ENCODE results near the gene IPO11.
"Not testable (repeated sequence)": the region's sequence is repeated elsewhere in the genome, so short reads cannot be mapped to it uniquely, and the experiment has no call there.

IPO11 gene

DNA sequence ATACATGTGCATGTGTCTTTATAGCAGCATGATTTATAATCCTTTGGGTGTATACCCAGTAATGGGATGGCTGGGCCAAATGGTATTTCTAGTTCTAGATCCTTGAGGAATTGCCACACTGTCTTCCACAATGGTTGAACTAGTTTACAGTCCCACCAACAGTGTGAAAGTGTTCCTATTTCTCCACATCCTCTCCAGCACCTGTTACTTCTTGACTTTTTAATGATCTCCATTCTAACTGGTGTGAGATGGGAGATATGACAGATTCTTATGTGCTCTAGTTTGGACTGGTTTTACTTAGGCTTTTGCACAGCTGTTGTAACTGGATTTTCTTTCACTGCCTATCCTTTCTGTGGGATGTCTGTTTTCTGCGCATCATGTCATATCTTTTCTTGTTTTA, 108.2 kb downstream of the IPO11 start:
- not testable (repeated sequence) for DNase-seq

DNA sequence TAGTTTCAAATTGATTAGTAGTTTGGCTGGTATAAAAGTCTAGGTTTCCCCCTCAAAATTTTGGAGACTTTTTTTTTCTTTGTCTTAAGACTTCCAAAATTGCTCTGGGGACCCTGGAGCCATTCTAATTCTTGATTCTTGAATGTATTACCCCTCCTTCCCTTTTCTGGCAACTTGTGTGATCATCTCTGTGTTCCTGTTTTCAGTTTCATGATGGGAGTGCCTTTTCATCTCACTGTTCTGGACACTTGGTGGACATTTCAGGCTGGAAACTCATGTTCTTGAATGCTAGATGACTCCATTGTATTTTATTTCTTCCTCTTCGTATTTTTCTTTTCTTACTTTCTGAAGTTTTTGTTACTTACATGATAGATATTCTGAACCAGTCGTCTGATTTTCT, 108.8 kb downstream of the IPO11 start:
- no peak for DNase-seq

DNA sequence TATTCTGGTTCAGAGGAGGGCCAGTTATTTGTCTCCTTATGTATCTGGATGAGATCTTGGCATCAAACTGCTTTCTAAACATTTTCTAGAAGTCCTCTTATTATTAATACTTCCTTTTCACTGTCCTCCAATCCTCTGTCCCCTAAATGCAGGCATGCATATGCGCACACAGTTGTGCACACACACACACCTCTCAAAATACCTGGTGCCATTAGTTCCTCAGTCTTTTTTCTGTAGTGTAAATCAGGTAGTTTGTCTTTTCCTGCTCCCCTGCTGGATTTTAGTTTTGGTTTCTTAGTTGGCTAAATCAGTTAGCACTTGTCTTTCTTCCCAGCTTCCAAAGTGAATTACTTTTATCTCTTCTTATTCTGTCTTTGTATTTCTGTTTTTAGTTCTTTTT, 110.2 kb downstream of the IPO11 start:
- DNase-seq: no peak

DNA sequence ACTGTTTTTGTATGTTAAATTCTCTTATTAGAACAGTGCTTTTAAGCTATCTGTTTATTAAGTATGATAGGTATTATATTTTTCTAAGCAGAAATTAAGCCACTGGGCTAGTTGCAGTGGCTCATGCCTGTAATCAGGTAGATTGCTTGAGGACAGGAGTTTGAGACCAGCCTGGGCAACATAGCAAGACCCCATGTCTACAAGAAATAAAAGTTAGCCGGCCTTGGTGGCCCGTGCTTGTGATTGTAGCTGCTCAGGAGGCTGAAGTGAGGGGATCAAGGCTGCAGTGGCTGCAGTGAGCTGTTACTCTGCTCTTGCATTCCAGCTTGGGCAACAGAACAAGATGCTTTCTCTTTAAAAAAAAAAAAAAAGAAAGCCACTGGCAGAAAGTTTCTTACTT, 121.0 kb downstream of the IPO11 start:
- DNase-seq: no peak

DNA sequence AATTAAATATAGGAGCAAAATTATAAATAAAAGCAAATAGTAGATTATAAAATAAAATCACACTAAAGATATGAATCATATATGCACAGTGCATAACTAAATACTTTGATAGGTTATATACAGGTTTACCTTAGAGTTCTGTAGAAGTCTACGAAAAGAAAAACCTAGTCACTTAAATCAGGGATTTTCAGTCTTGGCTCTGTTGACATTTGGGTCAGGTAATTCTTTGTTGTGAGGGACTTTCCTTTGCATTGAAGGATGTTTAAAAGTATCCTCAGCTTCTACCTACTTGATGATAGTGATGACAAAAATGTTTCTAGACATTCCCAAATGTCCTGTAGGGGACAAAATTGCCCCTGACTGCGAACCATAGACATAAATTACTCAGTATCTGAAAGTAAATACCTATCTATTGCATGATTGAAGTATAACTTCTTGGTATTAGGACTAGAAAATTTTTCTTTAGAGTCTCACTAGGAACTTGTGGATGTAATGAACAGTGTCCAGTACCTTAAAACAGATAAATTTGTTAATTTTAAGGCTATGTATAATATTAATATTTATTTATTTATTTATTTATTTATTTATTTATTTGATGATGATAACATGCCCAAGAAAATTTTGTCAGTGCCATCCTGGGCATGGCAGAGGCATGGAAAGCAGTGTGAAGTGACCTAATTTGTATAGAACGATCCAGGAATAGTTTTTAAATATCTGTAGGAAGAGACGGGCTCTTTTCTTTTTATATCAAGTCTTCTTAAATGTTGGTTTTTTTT, 122.1 kb downstream of the IPO11 start:
- DNase-seq: no peak

DNA sequence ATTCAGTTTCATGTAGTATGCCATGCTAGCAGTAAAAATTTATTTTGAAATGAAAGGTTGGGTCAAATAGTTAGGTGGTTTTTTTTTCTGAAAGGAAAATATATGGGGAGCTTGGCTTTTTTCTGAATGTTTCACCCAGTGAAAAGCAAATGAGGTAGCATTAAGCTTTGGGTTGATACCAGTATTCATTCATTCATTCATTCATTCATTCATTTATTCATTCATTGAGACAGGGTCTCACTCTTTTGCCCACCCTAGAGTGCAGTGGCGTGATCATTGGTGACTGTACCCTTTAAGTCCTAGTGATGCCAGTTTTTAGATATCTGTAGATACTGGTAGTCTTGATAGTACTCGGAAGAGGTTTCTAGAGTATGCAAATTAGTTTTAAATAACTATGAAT, 123.7 kb downstream of the IPO11 start:
- no peak for DNase-seq

DNA sequence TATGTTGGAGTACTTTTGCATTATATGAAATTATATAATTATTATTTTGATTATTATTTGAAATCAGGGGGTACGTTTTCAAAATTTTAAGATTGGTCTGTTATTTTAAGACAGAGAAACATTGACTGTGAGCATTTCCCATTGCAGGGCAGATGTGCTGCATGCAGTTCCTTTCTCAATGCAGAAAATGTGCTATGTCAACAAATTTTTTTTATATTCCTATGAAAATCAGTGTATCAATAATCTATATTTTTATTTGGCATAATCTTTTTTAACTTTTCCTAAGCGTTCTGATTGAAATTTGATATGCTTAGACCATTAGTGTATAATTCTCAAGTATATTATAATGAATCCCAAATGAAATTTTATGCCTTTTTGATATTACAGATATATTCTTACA, 124.2 kb downstream of the IPO11 start:
- no peak for DNase-seq

DNA sequence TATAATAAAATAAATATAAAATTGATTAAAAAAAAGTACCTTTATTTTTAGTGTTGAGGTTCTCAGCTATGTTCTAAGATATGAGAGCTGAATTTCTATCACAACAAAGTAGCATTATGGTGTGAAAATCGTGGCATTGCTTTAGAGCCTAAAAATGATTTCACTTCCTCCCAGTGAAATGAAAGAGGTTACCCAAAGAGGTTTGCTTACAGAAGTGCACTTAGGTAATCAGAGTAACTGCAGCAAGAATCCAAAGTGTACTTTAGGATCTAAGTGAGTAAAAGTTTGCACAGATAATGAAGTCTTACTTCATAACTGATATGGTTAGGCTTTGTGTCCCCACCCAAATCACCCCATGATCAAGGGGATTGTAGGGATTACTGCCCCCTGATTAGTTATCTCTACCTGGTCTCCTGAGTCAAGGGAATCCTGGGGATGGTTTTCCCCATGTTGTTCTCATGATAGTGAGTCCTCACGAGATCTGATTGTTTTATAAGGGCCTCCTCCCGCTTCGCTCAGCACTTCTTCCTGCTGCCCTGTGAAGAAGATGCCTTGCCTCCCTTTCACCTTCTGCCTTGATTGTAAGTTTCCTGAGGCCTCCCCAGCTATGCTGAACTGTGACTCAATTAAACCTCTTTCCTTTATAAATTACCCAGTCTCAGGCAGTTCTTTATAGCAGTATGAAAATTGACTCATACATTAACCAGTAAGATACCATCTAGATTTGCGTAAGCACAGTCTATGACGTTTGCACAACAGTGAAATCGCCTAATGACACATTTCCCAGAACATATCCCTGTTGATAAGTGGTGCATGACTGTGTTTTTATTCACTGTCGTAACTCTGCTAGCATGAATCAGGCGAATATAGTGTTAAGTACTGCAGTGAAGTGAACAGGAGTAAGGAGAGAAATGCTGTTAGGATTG, 125.7 kb downstream of the IPO11 start:
- DNase-seq: no peak

DNA sequence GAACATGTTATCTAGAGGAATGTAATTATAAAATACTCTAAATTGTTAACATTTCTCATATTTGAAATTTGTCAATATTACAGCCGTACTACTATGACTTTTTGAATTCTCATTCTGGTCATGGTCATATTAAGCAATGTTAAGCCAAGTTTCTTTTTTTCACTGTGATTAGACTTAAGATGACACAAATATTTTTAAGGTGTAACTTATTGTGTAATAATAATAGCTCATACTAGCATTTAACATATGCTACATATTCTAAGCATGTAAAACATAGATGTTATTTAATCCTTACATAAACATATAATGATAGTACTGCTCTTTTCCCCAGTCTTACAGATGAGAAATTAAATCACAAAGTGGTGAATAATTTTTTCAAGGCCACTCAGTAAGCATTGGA, 130.2 kb downstream of the IPO11 start:
- DNase-seq: no peak

DNA sequence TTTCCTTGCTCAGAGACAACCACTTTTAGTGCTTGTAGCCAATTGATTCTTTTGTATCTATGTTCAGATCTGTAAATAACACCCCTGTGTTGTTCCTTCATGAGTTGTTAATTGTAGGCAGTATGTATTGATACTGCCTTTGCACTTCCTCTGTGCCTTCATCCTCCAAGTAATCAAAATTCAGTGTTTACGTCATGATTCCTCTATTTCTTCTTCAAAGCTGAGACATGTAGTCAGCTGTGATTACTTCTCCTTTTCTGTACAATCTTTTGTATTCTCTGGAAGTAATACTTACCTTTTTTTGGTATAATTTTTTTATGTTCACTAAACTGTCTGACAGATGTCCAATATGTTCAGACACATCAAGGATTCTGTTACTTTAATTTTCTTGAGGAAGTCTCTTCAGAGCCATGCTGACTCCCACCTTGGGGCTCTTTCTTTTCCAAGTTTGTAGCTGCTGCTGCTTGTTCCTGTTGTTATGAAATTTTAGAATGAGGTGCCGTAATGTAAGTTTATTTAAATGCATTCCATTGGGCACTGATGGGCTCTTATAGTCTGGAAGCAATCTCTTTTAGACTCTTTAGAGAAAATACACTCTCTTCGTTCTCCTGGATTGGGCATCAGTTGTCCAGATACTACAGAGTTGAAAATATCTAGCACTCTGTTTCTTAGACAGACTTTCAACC, 135.5 kb downstream of the IPO11 start:
- no peak for DNase-seq

DNA sequence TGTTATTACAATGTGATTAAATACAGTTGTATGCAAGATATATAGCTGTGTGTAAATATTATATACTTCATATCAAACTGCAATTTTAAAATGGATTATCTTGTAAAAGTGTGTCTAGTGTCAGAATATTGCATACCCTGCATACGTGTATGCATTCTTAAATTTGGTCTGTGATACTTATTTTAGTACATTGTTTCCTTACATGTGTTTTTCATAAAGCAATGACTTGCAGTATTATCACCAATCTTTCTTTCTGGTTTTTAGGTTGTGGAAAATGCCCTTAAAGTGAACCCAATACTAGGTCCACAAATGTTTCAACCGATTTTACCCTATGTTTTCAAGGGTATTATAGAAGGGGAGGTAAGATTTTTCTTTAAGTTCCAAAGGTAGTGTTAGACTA, 137.5 kb downstream of the IPO11 start:
- DNase-seq: no peak

DNA sequence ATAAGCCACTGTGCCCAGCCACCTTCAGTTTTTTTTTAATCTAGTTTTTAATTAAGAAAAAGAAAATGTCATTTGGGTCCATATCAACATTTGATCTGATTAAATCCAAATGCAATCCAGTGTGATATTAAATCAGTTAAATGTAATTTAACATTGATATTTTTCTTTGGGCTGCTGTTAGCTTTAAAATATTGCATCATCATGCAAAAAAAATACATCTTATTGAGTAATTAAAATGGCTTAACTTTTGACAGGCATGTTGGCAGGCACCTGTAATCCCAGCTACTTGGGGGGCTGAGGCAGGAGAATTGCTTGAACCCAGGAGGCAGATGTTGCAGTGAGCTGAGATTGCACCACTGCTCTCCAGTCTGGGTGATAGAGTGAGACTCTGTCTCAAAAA, 143.4 kb downstream of the IPO11 start:
- no peak for DNase-seq

DNA sequence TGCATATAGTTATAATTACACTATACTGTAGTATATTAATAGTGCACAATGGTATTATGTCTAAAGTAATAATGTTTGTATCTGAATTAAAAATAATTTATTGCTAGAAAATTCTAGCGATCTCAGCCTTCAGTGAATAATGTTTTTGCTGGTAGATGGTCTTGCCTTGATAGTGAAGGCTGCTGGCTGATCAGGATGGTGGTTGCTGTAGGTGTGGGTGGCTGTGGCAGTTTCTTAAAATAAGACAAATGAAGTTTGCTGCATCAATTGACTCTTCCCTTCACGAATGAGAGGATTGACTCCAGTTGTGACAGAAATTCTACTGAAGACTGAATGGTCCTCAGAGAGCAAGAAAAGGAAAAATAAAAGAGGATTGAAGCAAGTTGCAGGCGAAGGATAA, 146.4 kb downstream of the IPO11 start:
- DNase-seq: no peak

DNA sequence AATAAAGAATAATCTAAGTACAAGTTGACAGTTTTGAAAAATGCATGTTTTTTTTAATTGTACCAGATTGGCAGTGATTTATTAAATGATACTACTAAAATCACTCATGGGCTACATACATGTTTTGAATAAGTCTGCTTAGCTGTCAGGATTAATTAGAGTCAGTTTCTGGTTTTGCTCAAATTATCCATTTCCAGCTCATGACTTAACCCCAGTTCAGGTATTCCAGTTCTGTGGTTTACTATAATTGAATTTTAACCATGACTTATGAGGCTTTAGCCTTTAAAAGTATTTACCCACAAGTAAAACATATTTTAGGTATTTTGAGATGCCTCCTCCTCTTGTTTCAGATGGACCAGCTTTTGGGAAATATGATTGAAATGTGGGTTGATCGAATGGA, 148.2 kb downstream of the IPO11 start:
- no peak for DNase-seq

DNA sequence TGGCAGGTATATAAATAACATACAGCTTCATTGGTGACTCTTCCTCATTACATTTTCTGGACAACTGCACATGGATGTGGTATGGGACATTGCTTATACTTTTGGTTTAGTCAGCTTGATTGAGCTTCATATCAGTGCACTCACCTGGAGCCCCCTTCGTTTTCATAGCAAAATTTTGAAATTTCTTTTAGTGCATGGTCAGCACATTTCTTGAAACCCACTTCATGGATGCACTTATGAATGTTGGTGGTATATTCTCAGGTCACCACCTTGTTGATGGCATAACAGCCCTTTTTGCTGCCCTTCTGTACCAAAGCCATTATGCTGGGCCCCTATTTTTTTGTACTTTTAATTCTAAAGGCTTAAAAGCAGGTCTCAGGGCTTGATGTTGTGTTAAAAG, 149.3 kb downstream of the IPO11 start:
- DNase-seq: no peak

DNA sequence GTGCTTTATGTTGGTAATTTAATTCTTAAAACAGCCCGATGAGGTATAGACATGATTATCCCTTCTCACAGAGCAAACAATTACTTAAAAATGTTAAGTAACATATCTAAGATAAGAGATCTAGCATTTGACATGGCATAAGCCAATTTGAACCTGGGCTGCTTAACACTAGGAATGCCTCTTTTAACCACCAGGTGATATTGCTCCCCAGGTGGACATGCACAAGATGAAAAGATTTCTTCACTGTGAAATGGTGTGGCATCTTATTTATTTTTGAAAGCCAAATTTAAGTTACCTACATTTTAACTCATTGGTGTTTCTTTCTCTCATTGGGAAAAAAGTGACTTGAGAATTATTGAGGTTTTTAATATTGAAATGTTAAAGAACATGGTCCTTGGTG, 150.3 kb downstream of the IPO11 start:
- no peak for DNase-seq

DNA sequence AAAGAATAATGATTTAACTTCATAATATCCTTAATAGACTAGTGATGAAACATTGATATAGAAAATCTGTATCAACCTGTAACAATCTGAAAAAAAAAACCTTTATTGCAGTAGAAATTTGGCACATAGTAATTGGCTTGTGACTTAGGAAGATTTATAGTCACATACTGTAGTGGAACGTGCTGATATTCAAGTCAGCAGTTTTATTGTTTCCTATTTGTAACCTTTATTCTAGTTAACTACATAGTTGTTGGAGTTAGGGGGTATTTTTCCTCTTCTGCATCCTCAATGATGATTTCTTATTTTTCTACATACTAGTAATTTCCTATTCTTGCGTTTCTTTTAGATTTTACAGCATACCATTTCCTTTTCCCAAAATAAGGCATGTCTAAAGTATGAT, 151.5 kb downstream of the IPO11 start:
- no peak for DNase-seq

DNA sequence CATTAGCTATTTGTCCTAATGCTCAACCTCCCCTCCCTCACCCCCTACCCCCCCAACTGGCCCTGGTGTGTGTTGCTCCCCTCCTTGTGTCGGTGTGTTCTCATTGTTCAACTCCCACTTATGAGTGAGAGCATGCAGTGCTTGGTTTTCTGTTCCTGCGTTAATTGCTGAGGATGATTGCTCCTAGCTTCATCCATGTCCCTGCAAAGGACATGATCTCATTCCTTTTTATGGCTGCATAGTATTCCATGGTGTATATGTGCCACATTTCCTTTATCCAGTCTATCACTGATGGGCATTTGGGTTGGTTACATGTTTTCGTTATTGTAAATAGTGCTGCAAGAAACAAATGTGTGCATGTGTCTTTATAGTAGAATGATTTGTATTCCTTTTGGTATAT, 153.2 kb downstream of the IPO11 start:
- not testable (repeated sequence) for DNase-seq

DNA sequence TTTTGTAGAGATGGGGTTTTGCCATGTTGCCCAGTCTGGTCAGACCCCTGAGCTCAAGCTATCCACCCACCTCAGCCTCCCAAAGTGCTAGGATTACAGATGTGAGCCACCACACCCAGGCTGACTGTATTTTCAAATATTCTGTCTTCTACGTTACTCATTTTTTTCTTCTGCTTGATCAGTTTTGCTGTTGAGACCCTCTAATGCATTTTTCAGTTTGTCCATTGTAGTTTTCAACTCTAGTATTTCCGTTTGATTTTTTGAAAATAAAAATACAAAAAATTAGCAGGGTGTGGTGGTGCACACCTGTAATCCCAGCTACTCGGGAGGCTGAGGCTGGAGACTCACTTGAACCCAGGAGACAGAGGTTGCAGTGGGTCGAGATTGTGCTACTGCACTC, 155.6 kb downstream of the IPO11 start:
- no peak for DNase-seq

DNA sequence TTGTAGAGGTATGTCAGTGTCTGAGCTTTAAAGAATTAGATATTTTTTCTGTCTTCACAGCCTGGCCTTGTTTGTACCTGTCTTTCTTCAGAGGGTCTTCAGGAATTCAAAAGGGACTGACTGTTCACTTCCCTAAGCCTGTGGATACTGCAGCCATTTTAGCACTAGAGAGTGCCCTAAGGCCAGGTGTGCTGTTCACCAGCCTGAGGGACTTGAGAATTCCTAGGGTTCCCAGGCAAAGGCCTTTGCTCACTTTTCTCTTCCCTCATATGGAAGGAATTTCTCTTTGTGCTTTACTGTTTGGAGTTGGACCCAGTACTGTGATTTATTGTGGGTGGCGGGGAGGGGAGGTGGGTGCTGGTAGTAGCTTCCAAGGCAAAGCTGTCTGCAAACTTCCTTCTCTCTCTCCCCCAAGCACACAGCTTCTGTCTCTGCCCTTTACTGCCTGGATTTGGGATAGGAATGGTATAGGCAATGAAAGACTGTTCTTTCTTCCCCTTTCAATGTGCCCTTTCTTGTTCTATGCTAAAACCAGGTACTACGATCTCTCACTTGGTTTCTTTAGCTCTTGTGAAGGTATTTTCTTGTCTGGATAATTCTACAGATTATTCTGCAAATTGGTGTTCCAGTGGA, 156.4 kb downstream of the IPO11 start:
- no peak for DNase-seq

DNA sequence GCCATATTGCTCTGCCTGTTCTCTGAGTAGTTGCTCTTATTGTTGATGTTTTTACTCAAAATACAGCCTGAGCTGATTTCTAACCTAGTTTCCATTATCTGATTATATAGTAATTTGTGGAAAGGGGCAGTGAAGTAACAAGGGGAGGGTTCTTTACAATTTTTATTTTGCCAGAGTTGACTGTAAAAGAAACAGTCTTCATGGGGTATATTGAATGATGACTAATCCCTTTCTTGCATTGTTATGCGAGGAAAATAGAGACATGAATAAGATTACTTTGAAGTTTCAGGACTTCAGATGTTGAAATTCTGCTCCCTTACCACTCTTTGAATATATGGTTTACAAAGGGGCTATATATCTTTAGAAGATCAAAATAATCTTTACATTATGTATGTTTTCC, 156.9 kb downstream of the IPO11 start:
- DNase-seq: no peak

DNA sequence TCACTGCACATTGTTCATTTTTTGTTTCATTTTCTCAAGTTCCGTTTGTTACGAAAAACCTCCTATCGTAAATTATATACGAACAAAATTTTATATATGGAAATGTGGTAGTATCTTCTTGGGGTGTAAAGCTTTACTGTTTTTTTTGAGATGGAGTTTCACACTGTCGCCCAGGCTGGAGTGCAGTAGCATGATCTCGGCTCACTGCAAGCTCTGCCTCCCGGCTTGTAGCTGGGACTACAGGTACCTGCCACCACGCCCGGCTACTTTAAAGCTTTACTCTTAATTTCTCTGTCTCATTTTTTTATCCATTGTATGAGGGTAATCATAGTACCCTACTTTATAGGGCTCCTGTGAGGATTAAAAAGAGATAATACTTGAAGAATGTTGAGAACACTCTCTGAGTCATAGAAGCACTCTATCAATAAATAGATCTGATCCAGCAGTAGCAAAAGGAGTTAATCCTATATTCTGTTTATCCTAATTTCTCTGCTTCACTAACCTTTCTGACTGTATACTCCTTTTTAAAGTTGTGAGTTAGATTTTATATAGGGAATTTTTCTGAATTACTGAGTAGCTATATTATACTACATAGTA, 160.5 kb downstream of the IPO11 start:
- DNase-seq: no peak

DNA sequence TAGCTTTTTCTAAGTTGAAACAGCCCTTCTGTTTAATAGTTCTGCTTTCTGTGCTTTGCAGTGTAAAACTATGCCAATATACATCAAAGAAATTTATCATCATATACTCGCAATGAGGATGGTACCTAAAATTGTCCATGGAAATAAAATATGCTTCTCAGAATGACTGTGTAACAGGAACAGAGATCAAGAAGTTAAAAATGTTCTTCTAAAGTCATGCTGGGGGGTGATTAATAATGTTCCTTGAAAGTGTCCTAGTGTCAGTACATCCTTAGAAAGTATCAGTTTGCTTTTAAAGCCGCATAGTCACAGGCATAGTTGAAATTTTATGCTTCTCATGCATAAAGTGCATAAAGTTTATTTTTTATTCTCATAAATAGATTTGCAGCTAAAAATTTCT, 162.0 kb downstream of the IPO11 start:
- DNase-seq: no peak
